ENCODE measurements around the gene SERAC1.

The SERAC1 gene

GRCh38 chr6:158125271-158125670 is 42.8 kb downstream of the SERAC1 start:
- Histone ChIP-seq H3K9ac (no peak overlapping the region), H4K20me1 (no peaks in the 10 kb centered on the region), H3K27me3 (no peaks in the 10 kb centered on the region), H3K4me3 (no peak overlapping the region), H3K36me3 (peaks cover 9% of the 10 kb centered on the region; the same call in 1 of the 2 replicates), H3K9me3 (no peaks in the 10 kb centered on the region), H3K4me2 (no peak overlapping the region), H3K27ac (no peak overlapping the region), H3K4me1 (no peaks in the 10 kb centered on the region)
- no peak for TF ChIP-seq Cebpa-rat (IDR thresholded peaks at IDR 0.05)

GRCh38 chr6:158124288-158124687 is 43.8 kb downstream of the SERAC1 start:
- Histone ChIP-seq H3K4me2 (no peak overlapping the region), H3K9me3 (no peaks in the 10 kb centered on the region), H3K36me3 (peaks cover 9% of the 10 kb centered on the region; the same call in 1 of the 2 replicates), H3K27me3 (no peaks in the 10 kb centered on the region), H3K4me1 (no peaks in the 10 kb centered on the region), H3K27ac (no peak overlapping the region), H3K9ac (no peak overlapping the region), H3K4me3 (no peak overlapping the region), H4K20me1 (no peaks in the 10 kb centered on the region)
- no peak for TF ChIP-seq Cebpa-rat (IDR thresholded peaks at IDR 0.05)

GRCh38 chr6:158122048-158122447 is 46.0 kb downstream of the SERAC1 start:
- Histone ChIP-seq H3K4me2 (no peak overlapping the region), H3K36me3 (peaks cover 14% of the 10 kb centered on the region; the same call in 1 of the 2 replicates), H3K27me3 (no peaks in the 10 kb centered on the region), H3K27ac (no peak overlapping the region), H3K9ac (no peak overlapping the region), H3K4me3 (no peak overlapping the region), H3K4me1 (no peaks in the 10 kb centered on the region), H3K9me3 (no peaks in the 10 kb centered on the region), H4K20me1 (no peaks in the 10 kb centered on the region)
- no peak for TF ChIP-seq Cebpa-rat (IDR thresholded peaks at IDR 0.05)

- no peak for TF ChIP-seq Cebpa-rat (IDR thresholded peaks at IDR 0.05)
- H4K20me1 ChIP-seq, result no peaks in the 10 kb centered on the region
These were observed 46.7 kb downstream of the SERAC1 start for GRCh38 chr6:158121335-158121734.

GRCh38 chr6:158118886-158119285 is 49.2 kb downstream of the SERAC1 start:
- H3K4me3 ChIP-seq, result no peak overlapping the region
- H3K27me3 ChIP-seq, result no peaks in the 10 kb centered on the region
- no peak for TF ChIP-seq Cebpa-rat (IDR thresholded peaks at IDR 0.05)
- no peaks in the 10 kb centered on the region for H3K4me1 ChIP-seq
- H3K9me3 ChIP-seq, result no peaks in the 10 kb centered on the region
- H3K4me2 ChIP-seq, result no peak overlapping the region
- no peak overlapping the region for H3K27ac ChIP-seq
- H3K9ac ChIP-seq, result no peak overlapping the region
- no peaks in the 10 kb centered on the region for H4K20me1 ChIP-seq
- peaks cover 19% of the 10 kb centered on the region for H3K36me3 ChIP-seq

More at GRCh38 chr6:158121335-158121734, 46.7 kb downstream of the SERAC1 start:
- Histone ChIP-seq H3K36me3 (peaks cover 9% of the 10 kb centered on the region; the same call in 1 of the 2 replicates), H3K9ac (no peak overlapping the region), H3K4me2 (no peak overlapping the region), H3K27ac (no peak overlapping the region), H3K27me3 (no peaks in the 10 kb centered on the region), H3K4me3 (no peak overlapping the region), H3K4me1 (no peaks in the 10 kb centered on the region), H3K9me3 (no peaks in the 10 kb centered on the region)

GRCh38 chr6:158115508-158115907 is 52.6 kb downstream of the SERAC1 start:
- Histone ChIP-seq H3K4me2 (no peak overlapping the region), H3K9ac (no peak overlapping the region), H3K27ac (no peak overlapping the region), H3K4me1 (no peaks in the 10 kb centered on the region), H3K9me3 (no peaks in the 10 kb centered on the region), H4K20me1 (no peaks in the 10 kb centered on the region), H3K27me3 (no peaks in the 10 kb centered on the region), H3K36me3 (peaks cover 33% of the 10 kb centered on the region), H3K4me3 (no peak overlapping the region)
- no peak for TF ChIP-seq Cebpa-rat (IDR thresholded peaks at IDR 0.05)

GRCh38 chr6:158115102-158115501 is 53.0 kb downstream of the SERAC1 start:
- no peak overlapping the region for H3K27ac ChIP-seq
- H3K9ac ChIP-seq, result no peak overlapping the region
- H3K9me3 ChIP-seq, result no peaks in the 10 kb centered on the region
- no peak overlapping the region for H3K4me2 ChIP-seq
- H3K4me3 ChIP-seq, result no peak overlapping the region
- H4K20me1 ChIP-seq, result no peaks in the 10 kb centered on the region
- no peaks in the 10 kb centered on the region for H3K27me3 ChIP-seq
- no peak for TF ChIP-seq Cebpa-rat (IDR thresholded peaks at IDR 0.05)
- H3K4me1 ChIP-seq, result no peaks in the 10 kb centered on the region
- H3K36me3 ChIP-seq, result peaks cover 35% of the 10 kb centered on the region

- peaks cover 43% of the 10 kb centered on the region for H3K36me3 ChIP-seq
- H3K4me2 ChIP-seq, result no peak overlapping the region
- no peaks in the 10 kb centered on the region for H3K9me3 ChIP-seq
- no peak overlapping the region for H3K4me3 ChIP-seq
- no peaks in the 10 kb centered on the region for H3K4me1 ChIP-seq
- H3K9ac ChIP-seq, result no peak overlapping the region
- H3K27me3 ChIP-seq, result no peaks in the 10 kb centered on the region
- H3K27ac ChIP-seq, result no peak overlapping the region
- TF ChIP-seq Cebpa-rat (IDR thresholded peaks at IDR 0.05), result no peak
- H4K20me1 ChIP-seq, result no peaks in the 10 kb centered on the region
These were observed 54.3 kb downstream of the SERAC1 start for GRCh38 chr6:158113802-158114201.

GRCh38 chr6:158111987-158112386 is 56.1 kb downstream of the SERAC1 start:
- Histone ChIP-seq H3K27me3 (no peaks in the 10 kb centered on the region), H3K4me1 (no peaks in the 10 kb centered on the region), H3K4me2 (no peak overlapping the region), H3K27ac (no peak overlapping the region), H4K20me1 (no peaks in the 10 kb centered on the region), H3K9ac (no peak overlapping the region), H3K4me3 (no peak overlapping the region), H3K36me3 (peaks cover 42% of the 10 kb centered on the region), H3K9me3 (no peaks in the 10 kb centered on the region)
- TF ChIP-seq Cebpa-rat (IDR thresholded peaks at IDR 0.05), result no peak

GRCh38 chr6:158110986-158111385 is 57.1 kb downstream of the SERAC1 start:
- no peaks in the 10 kb centered on the region for H3K4me1 ChIP-seq
- H3K4me2 ChIP-seq, result no peak overlapping the region
- H4K20me1 ChIP-seq, result no peaks in the 10 kb centered on the region
- TF ChIP-seq Cebpa-rat (IDR thresholded peaks at IDR 0.05), result no peak
- no peak overlapping the region for H3K27ac ChIP-seq
- no peak overlapping the region for H3K9ac ChIP-seq
- no peak overlapping the region for H3K4me3 ChIP-seq
- peaks cover 41% of the 10 kb centered on the region for H3K36me3 ChIP-seq
- no peaks in the 10 kb centered on the region for H3K27me3 ChIP-seq
- H3K9me3 ChIP-seq, result no peaks in the 10 kb centered on the region

- no peak overlapping the region for H3K4me2 ChIP-seq
- H3K9me3 ChIP-seq, result no peaks in the 10 kb centered on the region
- no peak overlapping the region for H3K4me3 ChIP-seq
- no peaks in the 10 kb centered on the region for H3K27me3 ChIP-seq
- no peaks in the 10 kb centered on the region for H4K20me1 ChIP-seq
- H3K4me1 ChIP-seq, result peaks cover 5% of the 10 kb centered on the region; the same call in 1 of the 2 replicates
- no peak overlapping the region for H3K9ac ChIP-seq
- TF ChIP-seq Cebpa-rat (IDR thresholded peaks at IDR 0.05), result 0 out of 2 replicates have a peak, but pooled peaks have one; percentile 12
- no peak overlapping the region for H3K27ac ChIP-seq
- peaks cover 30% of the 10 kb centered on the region for H3K36me3 ChIP-seq
These were observed 58.3 kb downstream of the SERAC1 start for GRCh38 chr6:158109748-158110147.

All from BLaER1 (cell line).